ENCODE results near the gene RCBTB1.

- TF ChIP-seq CTCF (IDR thresholded peaks at IDR 0.05) (no peak), POLR2A (IDR thresholded peaks at IDR 0.05) (no peak)
Observed at GRCh38 chr13:49536144-49536873, 49.0 kb downstream of the RCBTB1 start.
